Ascending aorta (tissue), 2 donors: ENCODE measurements around the gene SDHC. TPM values are rescaled to one million over a fixed set of nuclear protein-coding genes. Genes with fewer than 3 reads are reported as not detected.

Experiments used
- DNase-seq, 2 donors: peaks; one replicate each; pipeline ENCODE4 v3.0.0-alpha.2; 2019; ENCODE audit warnings: low spot score in 2 of 2
- H3K27ac ChIP-seq, 2 donors: fragments of 200-600 bp; sonication (generic); one replicate each; pipeline ENCODE4 v1.5.1; 2016 to 2017; ENCODE audit warnings: mild to moderate bottlenecking in 1 of 2
- H3K27me3 ChIP-seq: fragments of 200-600 bp; sonication (generic); one replicate; pipeline ENCODE4 v1.5.1; 2017
- H3K36me3 ChIP-seq, 2 donors: fragments of 200-600 bp; sonication (generic); one replicate each; pipeline ENCODE4 v1.5.1; 2016
- H3K4me1 ChIP-seq, 2 donors: fragments of 200-600 bp; sonication (generic); one replicate each; pipeline ENCODE4 v1.5.1; 2016 to 2017; ENCODE audit warnings: mild to moderate bottlenecking in 1 of 2
- H3K4me3 ChIP-seq, 2 donors: fragments of 200-600 bp; sonication (generic); one replicate each; pipeline ENCODE4 v1.5.1; 2016 to 2017; ENCODE audit warnings: mild to moderate bottlenecking in 1 of 2
- H3K9me3 ChIP-seq, 2 donors: fragments of 200-600 bp; sonication (generic); one replicate each; pipeline ENCODE4 v1.5.1; 2016
- intact Hi-C: fragments of 100-400 bp; cut with DNase I; formaldehyde crosslinking; loops from one replicate; pipeline ENCODE4 v1.15.1; 2023
- total RNA-seq: library from RNA; depleted of rRNA; stranded (reverse); fragments of >200 nt; gene quantifications from one replicate; pipeline ENCODE4 v1.1.0, GENCODE V29; 2016
- TF ChIP-seq, protein P1 (sequence below), 3 experiments: fragments of 200-600 bp in 2 of 3; fragments of 450-650 bp in 1 of 3; sonication (generic) in 2 of 3; IDR thresholded peaks; one replicate each; pipeline ENCODE4 v1.5.1; 2016 to 2019; ENCODE audit warnings: antibody characterized with exemption in 3 of 3, mild to moderate bottlenecking in 1 of 3, moderate library complexity in 1 of 3

SDHC gene
- total RNA-seq, 1 donor from 2014 or later = 23.2 TPM

DNA sequence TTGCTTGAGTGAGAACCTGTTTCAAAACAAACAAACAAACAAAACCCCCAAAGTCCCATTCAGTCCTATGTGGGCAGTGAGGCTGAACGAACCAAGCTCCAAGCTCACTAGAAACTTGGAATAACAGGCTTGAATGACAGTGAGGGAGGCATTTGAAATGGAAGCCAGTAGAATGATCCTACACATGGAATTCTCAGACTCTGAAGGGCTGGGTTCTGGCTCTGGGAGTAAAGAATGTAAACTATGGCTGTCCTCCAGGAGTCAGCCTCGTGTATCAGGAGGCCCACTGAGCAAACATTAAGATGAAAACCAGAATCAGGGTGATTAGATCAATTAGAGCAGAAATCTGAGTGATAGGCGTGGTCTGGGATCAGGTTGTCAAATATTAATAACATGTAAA is 40.8 kb upstream of the SDHC start:
- no peaks in the 10 kb centered on the region for H3K27me3 ChIP-seq
- no peak overlapping the region for H3K4me3 ChIP-seq
- intact Hi-C loops = no loop called here
- H3K27ac ChIP-seq = no peak overlapping the region
- no peaks in the 10 kb centered on the region for H3K4me1 ChIP-seq
- DNase-seq = no peak
- H3K36me3 ChIP-seq = no peaks in the 10 kb centered on the region
- no peaks in the 10 kb centered on the region for H3K9me3 ChIP-seq
- TF ChIP-seq, protein P1, sequence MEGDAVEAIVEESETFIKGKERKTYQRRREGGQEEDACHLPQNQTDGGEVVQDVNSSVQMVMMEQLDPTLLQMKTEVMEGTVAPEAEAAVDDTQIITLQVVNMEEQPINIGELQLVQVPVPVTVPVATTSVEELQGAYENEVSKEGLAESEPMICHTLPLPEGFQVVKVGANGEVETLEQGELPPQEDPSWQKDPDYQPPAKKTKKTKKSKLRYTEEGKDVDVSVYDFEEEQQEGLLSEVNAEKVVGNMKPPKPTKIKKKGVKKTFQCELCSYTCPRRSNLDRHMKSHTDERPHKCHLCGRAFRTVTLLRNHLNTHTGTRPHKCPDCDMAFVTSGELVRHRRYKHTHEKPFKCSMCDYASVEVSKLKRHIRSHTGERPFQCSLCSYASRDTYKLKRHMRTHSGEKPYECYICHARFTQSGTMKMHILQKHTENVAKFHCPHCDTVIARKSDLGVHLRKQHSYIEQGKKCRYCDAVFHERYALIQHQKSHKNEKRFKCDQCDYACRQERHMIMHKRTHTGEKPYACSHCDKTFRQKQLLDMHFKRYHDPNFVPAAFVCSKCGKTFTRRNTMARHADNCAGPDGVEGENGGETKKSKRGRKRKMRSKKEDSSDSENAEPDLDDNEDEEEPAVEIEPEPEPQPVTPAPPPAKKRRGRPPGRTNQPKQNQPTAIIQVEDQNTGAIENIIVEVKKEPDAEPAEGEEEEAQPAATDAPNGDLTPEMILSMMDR (IDR thresholded peaks at IDR 0.05) = no peak

DNA sequence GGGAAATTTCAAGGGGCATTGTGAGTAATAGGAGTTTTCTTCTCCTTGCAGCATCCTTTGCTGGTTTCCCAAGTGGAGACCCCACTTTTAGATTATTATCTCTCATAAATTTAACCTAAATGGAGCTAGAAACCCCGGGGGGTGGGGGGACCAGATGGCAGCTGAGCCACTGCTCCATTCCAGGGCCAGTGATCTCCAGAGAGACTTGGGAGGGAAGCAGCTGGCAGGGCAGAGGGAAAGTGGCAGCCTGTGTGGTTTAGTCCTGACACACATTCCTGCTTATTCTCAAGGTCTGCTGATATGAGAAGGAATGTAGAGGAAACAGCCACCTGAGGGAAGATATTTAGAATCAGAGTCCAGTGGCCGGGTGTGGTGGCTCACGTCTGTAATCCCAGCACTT is 39.3 kb upstream of the SDHC start:
- H3K27ac ChIP-seq = no peak overlapping the region
- no peak overlapping the region for H3K4me3 ChIP-seq
- DNase-seq = no peak
- no peaks in the 10 kb centered on the region for H3K27me3 ChIP-seq
- H3K4me1 ChIP-seq = no peaks in the 10 kb centered on the region
- H3K9me3 ChIP-seq = no peaks in the 10 kb centered on the region
- intact Hi-C loops = no loop called here
- no peaks in the 10 kb centered on the region for H3K36me3 ChIP-seq
- TF ChIP-seq, protein P1 (IDR thresholded peaks at IDR 0.05) = no peak

DNA sequence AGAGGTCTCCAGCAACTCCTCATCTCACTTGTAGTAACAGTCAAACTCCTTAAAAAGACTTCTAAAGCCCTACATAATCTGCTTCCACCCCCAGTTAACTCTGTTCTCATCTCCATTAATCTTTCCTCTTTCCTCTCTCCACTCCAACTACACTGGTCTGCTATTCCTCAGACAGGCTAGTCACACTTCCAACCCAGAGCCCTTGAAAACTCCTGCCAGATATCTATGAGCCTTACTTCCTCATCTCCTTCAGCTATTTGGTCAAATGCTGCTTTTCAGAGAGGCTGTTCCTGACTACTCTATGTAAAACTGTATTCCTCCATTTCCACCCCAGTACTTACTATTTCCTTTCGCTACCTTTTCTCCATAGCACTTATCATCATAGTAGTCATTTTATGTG is 31.2 kb upstream of the SDHC start:
- Histone ChIP-seq H3K9me3 (no peaks in the 10 kb centered on the region), H3K4me1 (no peaks in the 10 kb centered on the region), H3K36me3 (no peaks in the 10 kb centered on the region), H3K27ac (no peak overlapping the region), H3K27me3 (no peaks in the 10 kb centered on the region), H3K4me3 (no peak overlapping the region)
- no peak for DNase-seq
- TF ChIP-seq, protein P1 (IDR thresholded peaks at IDR 0.05) = no peak
- intact Hi-C loops = no loop called here

DNA sequence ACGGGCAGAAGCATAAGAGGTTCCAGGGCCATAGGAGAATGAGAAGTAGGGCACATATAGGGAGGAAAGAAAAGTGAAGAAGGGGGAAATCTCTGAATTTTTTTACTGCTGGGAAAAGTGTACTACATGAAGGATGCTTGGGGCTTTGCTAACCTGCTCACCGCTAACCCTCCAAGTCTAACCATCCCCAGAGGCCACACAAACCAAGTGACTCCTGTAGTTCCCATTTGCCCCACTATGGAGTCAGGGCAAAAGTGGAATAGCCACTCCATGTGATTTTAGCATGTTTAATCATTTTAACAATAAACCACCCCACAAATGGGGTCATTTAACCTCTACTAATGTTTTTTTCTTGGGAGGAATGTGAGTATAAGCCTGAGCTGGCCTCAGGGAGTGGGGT is 29.1 kb upstream of the SDHC start:
- no peaks in the 10 kb centered on the region for H3K9me3 ChIP-seq
- H3K27ac ChIP-seq = no peak overlapping the region
- H3K4me1 ChIP-seq = no peaks in the 10 kb centered on the region
- H3K36me3 ChIP-seq = no peaks in the 10 kb centered on the region
- no peak overlapping the region for H3K4me3 ChIP-seq
- no peaks in the 10 kb centered on the region for H3K27me3 ChIP-seq
- no peak for DNase-seq
- TF ChIP-seq, protein P1 (IDR thresholded peaks at IDR 0.05) = no peak
- intact Hi-C loops = no loop called here

DNA sequence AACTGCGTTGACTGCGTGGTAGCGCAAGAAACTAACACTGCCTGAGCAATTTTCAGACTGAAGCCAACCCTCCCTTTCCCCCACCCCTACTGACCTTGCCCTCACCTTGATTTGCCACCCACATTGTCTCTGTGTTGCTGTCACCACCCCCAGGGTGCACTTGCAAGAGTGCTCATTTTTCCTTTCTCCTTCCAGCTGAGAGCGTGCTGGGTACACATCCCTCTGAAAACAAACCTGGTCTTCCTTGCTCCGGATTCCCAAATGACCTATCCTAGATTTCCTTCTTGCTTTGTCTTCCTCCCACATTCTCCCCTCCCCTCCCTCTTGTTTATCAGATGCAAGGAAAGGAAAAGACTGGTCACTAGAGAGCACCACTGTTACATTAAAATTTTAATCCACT is 28.7 kb upstream of the SDHC start:
- Histone ChIP-seq H3K27me3 (no peaks in the 10 kb centered on the region), H3K36me3 (no peaks in the 10 kb centered on the region), H3K4me3 (no peak overlapping the region), H3K27ac (no peak overlapping the region), H3K9me3 (no peaks in the 10 kb centered on the region), H3K4me1 (no peaks in the 10 kb centered on the region)
- TF ChIP-seq, protein P1 (IDR thresholded peaks at IDR 0.05) = no peak
- no peak for DNase-seq
- intact Hi-C loops = no loop called here

DNA sequence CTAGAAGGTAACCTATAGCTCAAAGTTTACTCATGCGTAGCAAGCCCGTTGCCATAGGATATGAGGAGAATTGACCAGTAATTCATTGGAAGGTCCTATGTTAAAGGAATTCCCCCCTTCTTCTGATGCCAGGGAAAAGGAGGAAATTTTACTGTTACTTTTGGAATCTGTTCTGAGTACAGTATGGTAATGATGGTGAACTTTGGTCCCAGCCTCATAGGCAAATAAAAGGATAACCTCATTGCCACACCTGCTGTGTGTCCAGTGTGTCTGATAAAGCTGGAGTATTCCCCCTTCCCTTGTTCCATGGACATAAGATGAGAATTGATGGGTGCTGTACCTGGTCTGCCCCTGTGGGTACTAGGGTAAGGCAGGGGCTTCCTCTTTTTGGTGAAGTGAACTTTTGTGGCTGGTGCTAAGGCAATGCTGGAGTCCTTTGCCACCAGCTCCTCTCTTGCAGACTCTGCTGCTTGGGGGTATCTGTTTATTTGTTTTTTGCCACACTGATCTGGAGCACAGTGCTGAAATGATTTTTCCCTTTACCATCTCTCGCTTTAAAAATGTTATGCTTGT is 26.6 kb upstream of the SDHC start:
- no peak for DNase-seq
- intact Hi-C loops = no loop called here

More for the DNA sequence above, 26.6 kb upstream of the SDHC start:
- H3K27me3 ChIP-seq = no peaks in the 10 kb centered on the region
- H3K9me3 ChIP-seq = no peaks in the 10 kb centered on the region
- no peaks in the 10 kb centered on the region for H3K36me3 ChIP-seq
- no peaks in the 10 kb centered on the region for H3K4me1 ChIP-seq
- no peak overlapping the region for H3K27ac ChIP-seq
- H3K4me3 ChIP-seq = no peak overlapping the region
- TF ChIP-seq, protein P1 (IDR thresholded peaks at IDR 0.05) = no peak
